ENCODE results near the gene HAPSTR1.

Gene HAPSTR1

GRCh38 chr16:9125658-9126505 is 34.4 kb downstream of the HAPSTR1 start:
- no peak for DNase-seq (ENCODE audit: low read depth in 2 of 2)
- no peak for TF ChIP-seq CTCF (IDR thresholded peaks at IDR 0.05; ENCODE audit: low read depth, low read length)
- H3K4me3 ChIP-seq (replicated peaks in 1 of 2; ENCODE audit: low read depth in 2 of 2, low read length in 2 of 2): no peak overlapping the region

GRCh38 chr16:9126609-9127008 is 35.2 kb downstream of the HAPSTR1 start:
- TF ChIP-seq CTCF (IDR thresholded peaks at IDR 0.05; ENCODE audit: low read depth, low read length): no peak
- no peak for DNase-seq (ENCODE audit: low read depth in 2 of 2)
- H3K4me3 ChIP-seq (replicated peaks in 1 of 2; ENCODE audit: low read depth in 2 of 2, low read length in 2 of 2): no peak overlapping the region

- DNase-seq (ENCODE audit: low read depth in 2 of 2): no peak
- H3K4me3 ChIP-seq (replicated peaks in 1 of 2; ENCODE audit: low read depth in 2 of 2, low read length in 2 of 2): no peak overlapping the region
- TF ChIP-seq CTCF (IDR thresholded peaks at IDR 0.05; ENCODE audit: low read depth, low read length): no peak
Observed at GRCh38 chr16:9128346-9129342, 37.2 kb downstream of the HAPSTR1 start.

GRCh38 chr16:9134306-9134705 is 42.9 kb downstream of the HAPSTR1 start:
- DNase-seq (ENCODE audit: low read depth in 2 of 2): no peak
- no peak overlapping the region for H3K4me3 ChIP-seq (replicated peaks in 1 of 2; ENCODE audit: low read depth in 2 of 2, low read length in 2 of 2)
- TF ChIP-seq CTCF (IDR thresholded peaks at IDR 0.05; ENCODE audit: low read depth, low read length): no peak

DNA sequence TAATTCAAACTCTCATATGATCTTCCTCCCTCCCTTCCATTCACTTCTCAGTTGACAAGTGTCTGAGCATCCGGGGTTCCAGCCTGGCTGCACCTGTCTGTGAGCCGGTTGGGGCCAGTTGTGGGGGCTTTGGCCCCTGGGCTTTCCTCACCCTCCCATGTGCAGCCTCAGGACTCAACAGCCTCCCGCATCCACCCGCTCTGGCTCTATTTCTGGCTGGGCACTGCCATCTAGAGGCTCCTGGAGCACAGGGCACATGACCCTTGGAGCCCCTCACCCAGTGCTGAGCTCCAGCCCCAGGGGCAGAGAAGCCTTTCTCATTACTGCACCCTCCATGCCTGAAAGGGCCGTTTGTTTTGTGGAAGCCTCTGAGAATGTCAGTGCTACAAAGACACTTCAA is 43.3 kb downstream of the HAPSTR1 start:
- H3K4me3 ChIP-seq (replicated peaks in 1 of 2; ENCODE audit: low read depth in 2 of 2, low read length in 2 of 2): no peak overlapping the region
- peak; percentile 58 to 61 for DNase-seq (ENCODE audit: low read depth in 2 of 2)
- TF ChIP-seq CTCF (IDR thresholded peaks at IDR 0.05; ENCODE audit: low read depth, low read length): peak; percentile 55

DNA sequence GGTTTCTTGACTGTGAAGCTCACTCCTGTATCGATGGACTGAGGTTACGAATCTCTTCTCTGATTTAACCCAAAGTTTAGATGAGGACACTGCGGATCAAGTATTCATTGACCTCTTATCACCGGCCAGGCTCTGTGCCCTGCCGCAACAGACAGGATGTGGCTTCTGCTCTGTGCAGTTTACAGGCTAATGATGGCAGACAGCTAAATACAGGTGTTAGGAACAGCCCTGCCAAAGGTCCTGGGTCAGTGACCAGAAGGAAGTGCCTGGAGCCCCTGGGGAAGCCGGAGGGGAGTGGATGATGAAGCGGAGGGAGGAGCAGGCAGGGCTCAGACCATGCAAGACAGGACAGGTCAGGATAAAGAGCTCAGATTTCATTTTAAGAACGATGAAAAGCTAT is 44.4 kb downstream of the HAPSTR1 start:
- no peak overlapping the region for H3K4me3 ChIP-seq (replicated peaks in 1 of 2; ENCODE audit: low read depth in 2 of 2, low read length in 2 of 2)
- no peak for TF ChIP-seq CTCF (IDR thresholded peaks at IDR 0.05; ENCODE audit: low read depth, low read length)
- DNase-seq (ENCODE audit: low read depth in 2 of 2): no peak
